ENCODE measurements around the gene TCF7. TPM values are rescaled to one million over a fixed set of nuclear protein-coding genes. Genes with fewer than 3 reads are reported as not detected.

TCF7 gene
- polyA plus RNA-seq, 1 donor from 2014 or later = 0.15 TPM

DNA sequence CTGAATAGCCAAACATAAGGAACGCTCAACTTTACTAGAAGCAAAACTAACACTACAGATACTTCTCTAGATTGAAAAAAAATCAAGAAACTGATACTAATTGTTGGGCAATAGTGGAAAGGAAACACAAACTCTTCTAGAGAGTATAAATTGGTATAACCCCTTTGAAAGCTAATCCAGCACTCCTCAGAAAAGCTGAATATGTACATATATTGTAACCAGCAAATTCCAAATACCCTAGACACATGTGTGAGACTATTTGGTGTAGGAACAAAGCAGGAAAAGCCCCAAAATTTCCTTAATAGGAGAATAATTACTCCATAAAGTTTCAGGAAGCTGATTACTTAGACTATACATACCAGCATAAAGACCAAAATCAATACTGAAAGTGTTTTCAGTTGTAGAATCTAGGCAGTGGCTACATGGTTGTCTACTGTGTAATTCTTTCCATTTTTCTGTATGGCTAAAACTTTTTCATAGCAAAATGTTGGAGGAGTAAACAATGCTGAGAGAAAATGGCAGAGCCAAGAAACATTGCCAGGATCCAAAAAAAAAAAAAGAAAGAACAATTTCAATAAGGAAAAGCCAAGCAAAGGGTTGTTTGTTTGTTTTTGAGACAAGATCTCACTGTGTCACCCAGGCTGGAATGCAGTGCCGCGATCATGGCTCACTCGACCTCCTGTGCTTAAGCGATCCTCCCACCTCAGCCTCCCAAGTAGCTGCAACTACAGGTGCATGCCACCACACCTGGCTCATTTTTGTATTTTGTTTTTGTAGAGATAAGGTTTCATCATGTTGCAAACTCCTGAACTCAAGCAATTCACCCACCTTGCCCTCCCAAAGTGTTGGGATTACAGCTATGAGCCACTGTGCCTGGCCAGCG is 47.3 kb downstream of the TCF7 start:
- Histone ChIP-seq H3K27me3 (ENCODE audit: insufficient read depth, low read depth, low read length) (no peaks in the 10 kb centered on the region), H3K4me2 (ENCODE audit: low read length) (no peak overlapping the region), H3K79me2 (replicated peaks; ENCODE audit: insufficient read depth, low read length) (peaks cover 8% of the 10 kb centered on the region), H3F3A (ENCODE audit: insufficient read depth, low read length, poor library complexity, severe bottlenecking) (no peaks in the 10 kb centered on the region), H2AFZ (ENCODE audit: low read depth, low read length) (no peak overlapping the region), H3K36me3 (ENCODE audit: insufficient read depth, low read length) (peaks cover 20% of the 10 kb centered on the region), H3K4me3 (ENCODE audit: low read length) (no peak overlapping the region), H4K20me1 (ENCODE audit: insufficient read depth) (no peaks in the 10 kb centered on the region), H3K9ac (ENCODE audit: low read length) (no peak overlapping the region), H3K9me2 (ENCODE audit: insufficient read depth, low read length) (no peaks in the 10 kb centered on the region), H3K27ac (ENCODE audit: low read length) (no peak overlapping the region), H3K9me3 (ENCODE audit: low read length) (peaks cover 8% of the 10 kb centered on the region)
- TF ChIP-seq POLR2AphosphoS5 (IDR thresholded peaks at IDR 0.05) (no peak), SMC3 (conservative IDR thresholded peaks at IDR 0.05; ENCODE audit: poor library complexity) (no peak), MXI1 (conservative IDR thresholded peaks at IDR 0.05; ENCODE audit: poor library complexity, severe bottlenecking) (no peak), EP300 (conservative IDR thresholded peaks at IDR 0.05; ENCODE audit: poor library complexity, severe bottlenecking) (no peak), EZH2 (IDR thresholded peaks at IDR 0.05; ENCODE audit: borderline replicate concordance, insufficient read depth, low read length, poor library complexity, severe bottlenecking) (no peak), TAF1 (IDR thresholded peaks at IDR 0.05; ENCODE audit: low read depth) (no peak), RAD21 (conservative IDR thresholded peaks at IDR 0.05) (no peak)
- TF ChIP-seq, protein P1, sequence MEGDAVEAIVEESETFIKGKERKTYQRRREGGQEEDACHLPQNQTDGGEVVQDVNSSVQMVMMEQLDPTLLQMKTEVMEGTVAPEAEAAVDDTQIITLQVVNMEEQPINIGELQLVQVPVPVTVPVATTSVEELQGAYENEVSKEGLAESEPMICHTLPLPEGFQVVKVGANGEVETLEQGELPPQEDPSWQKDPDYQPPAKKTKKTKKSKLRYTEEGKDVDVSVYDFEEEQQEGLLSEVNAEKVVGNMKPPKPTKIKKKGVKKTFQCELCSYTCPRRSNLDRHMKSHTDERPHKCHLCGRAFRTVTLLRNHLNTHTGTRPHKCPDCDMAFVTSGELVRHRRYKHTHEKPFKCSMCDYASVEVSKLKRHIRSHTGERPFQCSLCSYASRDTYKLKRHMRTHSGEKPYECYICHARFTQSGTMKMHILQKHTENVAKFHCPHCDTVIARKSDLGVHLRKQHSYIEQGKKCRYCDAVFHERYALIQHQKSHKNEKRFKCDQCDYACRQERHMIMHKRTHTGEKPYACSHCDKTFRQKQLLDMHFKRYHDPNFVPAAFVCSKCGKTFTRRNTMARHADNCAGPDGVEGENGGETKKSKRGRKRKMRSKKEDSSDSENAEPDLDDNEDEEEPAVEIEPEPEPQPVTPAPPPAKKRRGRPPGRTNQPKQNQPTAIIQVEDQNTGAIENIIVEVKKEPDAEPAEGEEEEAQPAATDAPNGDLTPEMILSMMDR (IDR thresholded peaks at IDR 0.05; ENCODE audit: poor library complexity, severe bottlenecking) = no peak
- TF ChIP-seq, protein P2, sequence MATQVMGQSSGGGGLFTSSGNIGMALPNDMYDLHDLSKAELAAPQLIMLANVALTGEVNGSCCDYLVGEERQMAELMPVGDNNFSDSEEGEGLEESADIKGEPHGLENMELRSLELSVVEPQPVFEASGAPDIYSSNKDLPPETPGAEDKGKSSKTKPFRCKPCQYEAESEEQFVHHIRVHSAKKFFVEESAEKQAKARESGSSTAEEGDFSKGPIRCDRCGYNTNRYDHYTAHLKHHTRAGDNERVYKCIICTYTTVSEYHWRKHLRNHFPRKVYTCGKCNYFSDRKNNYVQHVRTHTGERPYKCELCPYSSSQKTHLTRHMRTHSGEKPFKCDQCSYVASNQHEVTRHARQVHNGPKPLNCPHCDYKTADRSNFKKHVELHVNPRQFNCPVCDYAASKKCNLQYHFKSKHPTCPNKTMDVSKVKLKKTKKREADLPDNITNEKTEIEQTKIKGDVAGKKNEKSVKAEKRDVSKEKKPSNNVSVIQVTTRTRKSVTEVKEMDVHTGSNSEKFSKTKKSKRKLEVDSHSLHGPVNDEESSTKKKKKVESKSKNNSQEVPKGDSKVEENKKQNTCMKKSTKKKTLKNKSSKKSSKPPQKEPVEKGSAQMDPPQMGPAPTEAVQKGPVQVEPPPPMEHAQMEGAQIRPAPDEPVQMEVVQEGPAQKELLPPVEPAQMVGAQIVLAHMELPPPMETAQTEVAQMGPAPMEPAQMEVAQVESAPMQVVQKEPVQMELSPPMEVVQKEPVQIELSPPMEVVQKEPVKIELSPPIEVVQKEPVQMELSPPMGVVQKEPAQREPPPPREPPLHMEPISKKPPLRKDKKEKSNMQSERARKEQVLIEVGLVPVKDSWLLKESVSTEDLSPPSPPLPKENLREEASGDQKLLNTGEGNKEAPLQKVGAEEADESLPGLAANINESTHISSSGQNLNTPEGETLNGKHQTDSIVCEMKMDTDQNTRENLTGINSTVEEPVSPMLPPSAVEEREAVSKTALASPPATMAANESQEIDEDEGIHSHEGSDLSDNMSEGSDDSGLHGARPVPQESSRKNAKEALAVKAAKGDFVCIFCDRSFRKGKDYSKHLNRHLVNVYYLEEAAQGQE (IDR thresholded peaks at IDR 0.05; ENCODE audit: borderline replicate concordance) = no peak

DNA sequence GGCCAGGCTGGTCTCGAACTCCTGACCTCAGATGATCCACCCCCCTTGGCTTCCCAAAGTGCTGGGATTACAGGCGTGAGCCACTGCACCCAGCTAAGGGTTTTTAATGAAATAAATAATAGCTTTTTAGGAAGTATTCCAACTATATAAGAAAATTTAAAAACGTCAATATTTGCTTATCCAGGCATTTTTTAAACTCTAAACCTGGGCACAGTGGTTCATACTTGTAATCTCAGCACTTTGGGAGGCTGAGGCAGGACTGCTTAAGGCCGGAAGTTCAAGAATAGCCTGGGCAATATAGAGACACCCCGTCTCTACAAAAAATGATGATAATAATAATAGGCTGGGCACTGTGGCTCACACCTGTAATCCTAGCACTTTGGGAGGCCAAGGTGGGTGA is 48.1 kb downstream of the TCF7 start:
- Histone ChIP-seq H3K36me3 (ENCODE audit: insufficient read depth, low read length) (peaks cover 18% of the 10 kb centered on the region), H3K4me3 (ENCODE audit: low read length) (no peak overlapping the region), H3K9ac (ENCODE audit: low read length) (no peak overlapping the region), H3K4me2 (ENCODE audit: low read length) (no peak overlapping the region), H3K79me2 (replicated peaks; ENCODE audit: insufficient read depth, low read length) (peaks cover 11% of the 10 kb centered on the region), H3K27ac (ENCODE audit: low read length) (no peak overlapping the region), H3F3A (ENCODE audit: insufficient read depth, low read length, poor library complexity, severe bottlenecking) (no peaks in the 10 kb centered on the region), H3K9me2 (ENCODE audit: insufficient read depth, low read length) (no peaks in the 10 kb centered on the region), H2AFZ (ENCODE audit: low read depth, low read length) (no peak overlapping the region), H4K20me1 (ENCODE audit: insufficient read depth) (no peaks in the 10 kb centered on the region), H3K27me3 (ENCODE audit: insufficient read depth, low read depth, low read length) (no peaks in the 10 kb centered on the region), H3K9me3 (ENCODE audit: low read length) (peaks cover 8% of the 10 kb centered on the region)
- TF ChIP-seq EZH2 (IDR thresholded peaks at IDR 0.05; ENCODE audit: borderline replicate concordance, insufficient read depth, low read length, poor library complexity, severe bottlenecking) = no peak
- TF ChIP-seq RAD21 (conservative IDR thresholded peaks at IDR 0.05) = no peak
